Natural killer cell (primary cell): ENCODE results near the gene PTGDR2. TPM values are rescaled to one million over a fixed set of nuclear protein-coding genes. Genes with fewer than 3 reads are reported as not detected.

Experiments used
- ATAC-seq, 3 donors: fragments of 150-1000 bp in 2 of 3; fragments of 200-7000 bp in 1 of 3; cut with Tn5 transposase; 1 replicate in 1 of 3; 2 replicates in 2 of 3; pipeline ENCODE4 v1.10.0; 2021; ENCODE audit warnings: mild to moderate bottlenecking in 2 of 3, moderate library complexity in 2 of 3
- DNase-seq, 2 donors: peaks; one replicate each; pipeline versions ENCODE4 v3.0.0 to v3.0.0-alpha.2; 2013 to 2021; ENCODE audit warnings: mixed read lengths in 1 of 2
- H3K27ac ChIP-seq: one replicate; pipeline ENCODE4 v1.5.1; 2013; ENCODE audit warnings: mild to moderate bottlenecking, low read length
- H3K27me3 ChIP-seq: one replicate; pipeline ENCODE4 v1.6.1; 2013; ENCODE audit warnings: low read length; ENCODE audit not compliant: control insufficient read depth, insufficient read depth
- H3K36me3 ChIP-seq: one replicate; pipeline ENCODE4 v1.6.1; 2013; ENCODE audit warnings: low read length; ENCODE audit not compliant: control insufficient read depth, insufficient read depth
- H3K4me1 ChIP-seq: one replicate; pipeline ENCODE4 v1.6.1; 2013; ENCODE audit warnings: low read length; ENCODE audit not compliant: control insufficient read depth, insufficient read depth
- H3K4me3 ChIP-seq: one replicate; pipeline ENCODE4 v1.5.1; 2013; ENCODE audit warnings: low read length
- H3K9me3 ChIP-seq: one replicate; pipeline ENCODE4 v1.6.1; 2013; ENCODE audit warnings: low read length; ENCODE audit not compliant: control insufficient read depth, insufficient read depth
- H3K27ac Mint-ChIP-seq, 2 donors: one replicate each; pipeline ENCODE4 v1.8.0; 2022; ENCODE audit warnings: mild to moderate bottlenecking in 2 of 2, mixed read lengths in 2 of 2, moderate library complexity in 1 of 2
- H3K27me3 Mint-ChIP-seq, 2 donors: one replicate each; pipeline ENCODE4 v1.8.0; 2022; ENCODE audit warnings: low read depth in 2 of 2, mixed read lengths in 2 of 2
- H3K36me3 Mint-ChIP-seq: one replicate; pipeline ENCODE4 v1.8.0; 2022; ENCODE audit warnings: mixed read lengths
- H3K4me1 Mint-ChIP-seq, 2 donors: one replicate each; pipeline ENCODE4 v1.8.0; 2022; ENCODE audit warnings: mixed read lengths in 2 of 2
- H3K4me3 Mint-ChIP-seq: one replicate; pipeline ENCODE4 v1.8.0; 2022; ENCODE audit warnings: mild to moderate bottlenecking, moderate library complexity, mixed read lengths
- H3K9me3 Mint-ChIP-seq, 2 donors: one replicate each; pipeline ENCODE4 v1.8.0; 2022; ENCODE audit warnings: mixed read lengths in 2 of 2
- CTCF ChIP-seq: fragments of 200-600 bp; IDR thresholded peaks from one replicate; pipeline ENCODE4 v1.8.0; 2022; ENCODE audit warnings: antibody characterized with exemption
- WGBS: methylation state at CpG from one replicate; pipeline ENCODE4 v1.1.7; 2013; ENCODE audit warnings: missing lambda C conversion rate; ENCODE audit not compliant: insufficient coverage; 5-methylcytosine and 5-hydroxymethylcytosine counted together
- intact Hi-C: fragments of 100-400 bp; cut with micrococcal nuclease; formaldehyde crosslinking; loops from one replicate; pipeline ENCODE4 v1.14.2; 2022
- total RNA-seq, 4 donors: library from RNA; stranded (reverse); fragments of 120-200 nt in 1 of 4; gene quantifications; one replicate each; pipeline versions ENCODE4 v1.2.3 to v1.2.4, GENCODE V29; 2013 to 2022

PTGDR2 gene
- total RNA-seq, 3 donors from 2014 or later (not counting 1 experiment from before 2014, with no cell fraction given) = 0.66 to 12.4 (median 1.7) TPM

- no peak for ATAC-seq
- H3K27ac ChIP-seq = no peak overlapping the region
- Mint-ChIP-seq H3K27me3 (peaks cover 6 to 7% of the 10 kb centered on the region in 2 donors), H3K27ac (no peak overlapping the region), H3K4me1 (peaks cover 0 to 7% of the 10 kb centered on the region in 2 donors), H3K9me3 (no peaks in the 10 kb centered on the region), H3K36me3 (no peaks in the 10 kb centered on the region), H3K4me3 (no peak overlapping the region)
- DNase-seq = no peak
- no peaks in the 10 kb centered on the region for H3K36me3 ChIP-seq
- intact Hi-C loops = no loop called here
- no peaks in the 10 kb centered on the region for H3K4me1 ChIP-seq
- no peak overlapping the region for H3K4me3 ChIP-seq
- TF ChIP-seq CTCF = no peak
- H3K27me3 ChIP-seq = no peaks in the 10 kb centered on the region
- H3K9me3 ChIP-seq = no peaks in the 10 kb centered on the region
- WGBS = 83% methylated on average over 7 of the region's 7 CpGs
Observed at GRCh38 chr11:60803273-60803936, 52.3 kb downstream of the PTGDR2 start.

GRCh38 chr11:60801194-60801593 lies 54.6 kb downstream of the PTGDR2 start:
- no peak overlapping the region for H3K27ac Mint-ChIP-seq
- H3K4me1 Mint-ChIP-seq = peaks cover 0 to 7% of the 10 kb centered on the region in 2 donors
- H3K4me3 Mint-ChIP-seq = no peak overlapping the region
- Histone ChIP-seq H3K27me3 (no peaks in the 10 kb centered on the region), H3K36me3 (no peaks in the 10 kb centered on the region), H3K27ac (no peak overlapping the region), H3K4me1 (no peaks in the 10 kb centered on the region), H3K9me3 (no peaks in the 10 kb centered on the region), H3K4me3 (no peak overlapping the region)
- ATAC-seq = no peak
- 90% methylated on average over 10 of the region's 10 CpGs for WGBS
- peaks cover 6 to 7% of the 10 kb centered on the region in 2 donors for H3K27me3 Mint-ChIP-seq
- H3K36me3 Mint-ChIP-seq = no peaks in the 10 kb centered on the region
- no peak for DNase-seq
- no peaks in the 10 kb centered on the region for H3K9me3 Mint-ChIP-seq
- TF ChIP-seq CTCF = no peak
- intact Hi-C loops = no loop called here

Other genes with a start within 250 kb of the PTGDR2 start
- gene MS4A8, start 156.3 kb downstream of the PTGDR2 start, total RNA-seq = not detected
- gene MS4A18, start 131.2 kb downstream of the PTGDR2 start, total RNA-seq = not detected
- gene MS4A15, start 99.1 kb downstream of the PTGDR2 start, total RNA-seq = not detected
- gene MS4A10, start 70.6 kb downstream of the PTGDR2 start, total RNA-seq = not detected
- gene CCDC86, start 13.8 kb downstream of the PTGDR2 start, total RNA-seq = 10 to 100 TPM; 10.6 to 12.5 (median 10.7) TPM
- gene ZP1, start 11.6 kb upstream of the PTGDR2 start, total RNA-seq = under 1 TPM in 1 of 3 donors, not detected in 2; 0.35 TPM
- gene PRPF19, start 50.6 kb upstream of the PTGDR2 start, total RNA-seq = 10 to 100 TPM; 61.0 to 69.7 (median 67.5) TPM
- gene TMEM109, start 58.2 kb upstream of the PTGDR2 start, total RNA-seq = 100 to 1,000 TPM in 1 of 3 donors, 10 to 100 TPM in 2; 89.3 to 102 (median 96.8) TPM
- not detected for gene TMEM132A, start 68.5 kb upstream of the PTGDR2 start, total RNA-seq
- gene SLC15A3, start 96.2 kb upstream of the PTGDR2 start, total RNA-seq = 10 to 100 TPM; 11.6 to 26.5 (median 20.1) TPM
- 100 to 1,000 TPM in 1 of 3 donors, 10 to 100 TPM in 2; 18.9 to 111 (median 85.6) TPM for gene CD6, start 115.7 kb upstream of the PTGDR2 start, total RNA-seq
- 10 to 100 TPM in 1 of 3 donors, 1 to 10 TPM in 2; 1.2 to 17.7 (median 7.9) TPM for gene CD5, start 246.5 kb upstream of the PTGDR2 start, total RNA-seq